ENCODE measurements around the gene OIP5. TPM values are rescaled to one million over a fixed set of nuclear protein-coding genes. Genes with fewer than 3 reads are reported as not detected.

Gene OIP5
- polyA plus RNA-seq, 1 experiment: 3.9 TPM

DNA sequence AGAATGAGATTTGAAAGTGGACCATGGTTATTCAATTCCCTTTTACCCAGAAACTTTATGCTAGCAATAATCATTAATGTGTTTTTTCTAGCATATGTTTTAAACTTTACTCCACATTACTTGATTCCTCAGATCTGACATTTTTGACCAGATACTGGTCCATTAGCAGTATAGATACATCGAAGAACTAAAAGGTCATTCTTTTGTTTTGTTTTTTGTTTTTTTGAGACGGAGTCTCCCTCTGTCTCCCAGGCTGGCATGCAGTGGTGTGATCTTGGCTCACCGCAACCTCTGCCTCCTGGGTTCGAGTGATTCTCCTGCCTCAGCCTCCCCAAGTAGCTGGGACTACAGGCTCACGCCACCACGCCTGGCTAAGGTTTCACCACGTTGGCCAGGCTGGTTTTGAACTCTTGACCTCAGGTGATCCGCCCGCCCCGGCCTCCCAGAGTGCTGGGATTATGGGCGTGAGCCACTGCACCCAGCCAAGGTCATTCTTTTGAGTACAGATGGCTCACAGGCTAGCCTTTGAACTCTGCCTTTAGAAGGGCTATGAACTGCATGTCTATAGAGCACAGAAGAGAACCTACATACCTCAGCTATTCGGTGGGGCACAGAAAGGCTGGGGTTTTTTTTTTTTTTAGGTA, 72.7 kb downstream of the OIP5 start:
- H3K9me3 ChIP-seq (ENCODE audit: control insufficient read depth, insufficient read depth, low read length): no peaks in the 10 kb centered on the region

More for the DNA sequence above, 72.7 kb downstream of the OIP5 start:
- CTCF ChIA-PET: no interaction called here
- POLR2A ChIA-PET: interaction anchor here (0.6 kb wide), 1 partner anchor 161 kb away, joined by 3 read pairs; no protein-coding TSS in a partner anchor
- H3K27me3 ChIP-seq (ENCODE audit: control insufficient read depth, insufficient read depth, low read length): no peaks in the 10 kb centered on the region
- no peak for TF ChIP-seq CTCF (IDR thresholded peaks at IDR 0.05; ENCODE audit: low read depth, low read length)
- no peak overlapping the region for H3K27ac ChIP-seq (ENCODE audit: low read depth, low read length)
- DNase-seq (ENCODE audit: low read depth, low spot score): no peak
- H3K4me3 ChIP-seq (ENCODE audit: low read depth, low read length): no peak overlapping the region

Other genes with a start within 250 kb of the OIP5 start
- 5.3 and 8.0 TPM in 2 replicates for gene INO80, start 216.3 kb downstream of the OIP5 start, polyA plus RNA-seq (2011; rRNA removed)
- not detected in 2 replicates for gene EXD1, start 101.8 kb downstream of the OIP5 start, polyA plus RNA-seq (2011; rRNA removed)
- gene CHP1, start 101.3 kb downstream of the OIP5 start, polyA plus RNA-seq (2011; rRNA removed): 76.5 and 90.1 TPM in 2 replicates
- gene NUSAP1, start 290 bp upstream of the OIP5 start, polyA plus RNA-seq (2011; rRNA removed): 24.8 and 33.9 TPM in 2 replicates
- 24.4 and 34.4 TPM in 2 replicates for gene NDUFAF1, start 69.9 kb upstream of the OIP5 start, polyA plus RNA-seq (2011; rRNA removed)
- 32.5 and 40.8 TPM in 2 replicates for gene RTF1, start 84.5 kb upstream of the OIP5 start, polyA plus RNA-seq (2011; rRNA removed)
- 0.92 and 1.5 TPM in 2 replicates for gene ITPKA, start 161.3 kb upstream of the OIP5 start, polyA plus RNA-seq (2011; rRNA removed)
- 0.09 and 0.20 TPM in 2 replicates for gene LTK, start 181.2 kb upstream of the OIP5 start, polyA plus RNA-seq (2011; rRNA removed)
- 9.5 and 12.9 TPM in 2 replicates for gene RPAP1, start 211.7 kb upstream of the OIP5 start, polyA plus RNA-seq (2011; rRNA removed)
- 21.0 and 21.7 TPM in 2 replicates for gene TYRO3, start 226.6 kb upstream of the OIP5 start, polyA plus RNA-seq (2011; rRNA removed)